NCI-H2029 (cell line): ENCODE data around the gene CACNA1B.
"Not testable (repeated sequence)": the region's sequence is repeated elsewhere in the genome, so short reads cannot be mapped to it uniquely, and the experiment has no call there.

Source experiments
- DNase-seq: peaks from one replicate; lab custom pipeline; 2025; lab: John Stamatoyannopoulos, UW

Gene CACNA1B

GRCh38 chr9:138015021-138015829 lies 137.6 kb downstream of the CACNA1B start:
- no peak for DNase-seq

GRCh38 chr9:138016406-138017187 lies 139.0 kb downstream of the CACNA1B start:
- DNase-seq = no peak

- DNase-seq = no peak
These were observed 139.6 kb downstream of the CACNA1B start for GRCh38 chr9:138017200-138017599.

GRCh38 chr9:138019514-138019913 lies 141.9 kb downstream of the CACNA1B start:
- not testable (repeated sequence) for DNase-seq

- no peak for DNase-seq
These were observed 142.7 kb downstream of the CACNA1B start for GRCh38 chr9:138020120-138020794.

GRCh38 chr9:138020795-138021182 lies 143.2 kb downstream of the CACNA1B start:
- no peak for DNase-seq

GRCh38 chr9:138021251-138022056 lies 143.9 kb downstream of the CACNA1B start:
- no peak for DNase-seq

GRCh38 chr9:138022121-138022741 lies 144.6 kb downstream of the CACNA1B start:
- DNase-seq = peak; percentile 87

GRCh38 chr9:138022756-138023393 lies 145.3 kb downstream of the CACNA1B start:
- DNase-seq = peak; percentile 28

- DNase-seq = no peak
These were observed 146.0 kb downstream of the CACNA1B start for GRCh38 chr9:138023394-138024124.

- no peak for DNase-seq
These were observed 146.5 kb downstream of the CACNA1B start for GRCh38 chr9:138024131-138024530.

GRCh38 chr9:138024831-138025291 lies 147.3 kb downstream of the CACNA1B start:
- no peak for DNase-seq

- DNase-seq = no peak
These were observed 147.8 kb downstream of the CACNA1B start for GRCh38 chr9:138025417-138025816.

- DNase-seq = no peak
These were observed 148.3 kb downstream of the CACNA1B start for GRCh38 chr9:138025908-138026307.

- no peak for DNase-seq
These were observed 151.0 kb downstream of the CACNA1B start for GRCh38 chr9:138028596-138028995.

- no peak for DNase-seq
These were observed 153.6 kb downstream of the CACNA1B start for GRCh38 chr9:138031186-138031585.

GRCh38 chr9:138033950-138034349 lies 156.4 kb downstream of the CACNA1B start:
- DNase-seq = no peak

- no peak for DNase-seq
These were observed 159.6 kb downstream of the CACNA1B start for GRCh38 chr9:138037140-138037539.

- no peak for DNase-seq
These were observed 160.7 kb downstream of the CACNA1B start for GRCh38 chr9:138038244-138038671.
